Chondrocyte (in vitro differentiated cells): ENCODE data around the gene FBH1. TPM values are rescaled to one million over a fixed set of nuclear protein-coding genes. Genes with fewer than 3 reads are reported as not detected.

ENCODE experiments used
- DNase-seq: peaks from one replicate; pipeline ENCODE4 v3.0.0; 2021; ENCODE audit warnings: mixed read lengths, low spot score
- H3K27ac Mint-ChIP-seq: one replicate; pipeline ENCODE4 v1.8.0; 2021; ENCODE audit warnings: mild to moderate bottlenecking, moderate library complexity, mixed read lengths; ENCODE audit not compliant: unreplicated experiment
- H3K27me3 Mint-ChIP-seq: 2 replicates; pipeline ENCODE4 v1.8.0; 2021; ENCODE audit warnings: low read depth, mixed read lengths
- H3K36me3 Mint-ChIP-seq: 2 replicates; pipeline ENCODE4 v1.8.0; 2021; ENCODE audit warnings: low read depth, mixed read lengths
- H3K4me1 Mint-ChIP-seq: 2 replicates; pipeline ENCODE4 v1.8.0; 2021; ENCODE audit warnings: low read depth, mild to moderate bottlenecking, mixed read lengths
- H3K4me3 Mint-ChIP-seq: one replicate; pipeline ENCODE4 v1.8.0; 2021; ENCODE audit warnings: mild to moderate bottlenecking, moderate library complexity, mixed read lengths; ENCODE audit not compliant: unreplicated experiment
- H3K9me3 Mint-ChIP-seq: 2 replicates; pipeline ENCODE4 v1.8.0; 2021; ENCODE audit warnings: low read depth, mixed read lengths
- CTCF ChIP-seq: fragments of 200-600 bp; sonication (generic); IDR thresholded peaks from 2 replicates; pipeline ENCODE4 v1.5.0; 2021; ENCODE audit warnings: antibody characterized with exemption, mild to moderate bottlenecking, moderate library complexity
- total RNA-seq: library from RNA; stranded (reverse); gene quantifications from 3 replicates; pipeline ENCODE4 v1.2.1, GENCODE V29; 2021

FBH1 gene
- total RNA-seq, 1 donor from 2014 or later: 62.2 TPM

GRCh38 chr10:5897504-5897903, 7.5 kb downstream of the FBH1 start:
- Mint-ChIP-seq H3K27ac (no peak overlapping the region), H3K27me3 (no peaks in the 10 kb centered on the region), H3K9me3 (peaks cover 4% of the 10 kb centered on the region), H3K4me1 (peaks cover 14% of the 10 kb centered on the region), H3K4me3 (no peak overlapping the region), H3K36me3 (peaks cover 13% of the 10 kb centered on the region)
- no peak for TF ChIP-seq CTCF
- no peak for DNase-seq

GRCh38 chr10:5898163-5898562, 8.1 kb downstream of the FBH1 start:
- Mint-ChIP-seq H3K27ac (no peak overlapping the region), H3K9me3 (peaks cover 4% of the 10 kb centered on the region), H3K27me3 (no peaks in the 10 kb centered on the region), H3K4me3 (no peak overlapping the region), H3K36me3 (peaks cover 13% of the 10 kb centered on the region), H3K4me1 (peaks cover 10% of the 10 kb centered on the region)
- no peak for TF ChIP-seq CTCF
- DNase-seq: no peak

GRCh38 chr10:5900247-5900646, 10.2 kb downstream of the FBH1 start:
- Mint-ChIP-seq H3K4me3 (no peak overlapping the region), H3K36me3 (peaks cover 12% of the 10 kb centered on the region), H3K9me3 (peaks cover 4% of the 10 kb centered on the region), H3K27ac (no peak overlapping the region), H3K4me1 (peaks cover 7% of the 10 kb centered on the region), H3K27me3 (no peaks in the 10 kb centered on the region)
- no peak for TF ChIP-seq CTCF
- no peak for DNase-seq

DNA sequence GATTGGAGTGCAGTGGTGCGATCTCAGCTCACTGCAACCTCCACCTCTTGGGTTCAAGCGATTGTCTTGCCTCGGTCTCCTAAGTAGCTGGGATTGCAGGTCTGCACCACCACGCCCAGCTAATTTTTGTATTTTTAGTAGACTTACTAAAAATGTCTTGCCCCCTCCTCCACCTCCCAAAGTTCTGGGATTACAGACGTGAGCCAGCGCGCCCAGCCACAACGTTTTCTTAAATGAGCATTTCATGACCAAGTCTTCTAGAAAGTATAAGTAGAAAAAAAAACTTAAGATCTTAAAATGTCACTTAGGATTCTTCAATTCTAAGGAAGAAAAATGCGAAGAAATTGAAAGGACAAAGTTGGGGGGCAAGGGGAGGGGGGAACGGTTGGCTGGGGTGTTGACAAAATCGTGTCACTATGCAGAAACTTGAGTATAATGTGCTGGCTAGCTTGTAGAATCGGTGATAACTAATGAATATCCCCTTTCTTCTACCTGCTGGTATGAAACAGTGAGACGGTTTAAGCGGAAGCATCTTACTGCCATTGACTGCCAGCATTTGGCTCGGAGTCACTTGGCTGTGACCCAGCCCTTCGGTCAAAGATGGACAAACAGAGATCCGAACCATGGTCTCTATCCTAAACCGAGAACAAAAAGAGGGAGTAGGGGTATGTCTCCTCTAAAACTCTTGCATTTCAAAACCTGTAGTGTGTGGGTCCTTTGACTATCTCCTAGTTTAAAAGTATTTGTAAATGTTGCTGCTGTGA, 12.7 kb downstream of the FBH1 start:
- H3K9me3 Mint-ChIP-seq: peaks cover 4% of the 10 kb centered on the region
- H3K27ac Mint-ChIP-seq: no peak overlapping the region
- H3K4me1 Mint-ChIP-seq: peaks cover 3% of the 10 kb centered on the region
- no peak overlapping the region for H3K4me3 Mint-ChIP-seq
- no peaks in the 10 kb centered on the region for H3K27me3 Mint-ChIP-seq
- no peak for DNase-seq
- H3K36me3 Mint-ChIP-seq: peaks cover 11% of the 10 kb centered on the region
- no peak for TF ChIP-seq CTCF

- no peaks in the 10 kb centered on the region for H3K27me3 Mint-ChIP-seq
- TF ChIP-seq CTCF: no peak
- H3K27ac Mint-ChIP-seq: no peak overlapping the region
- peaks cover 2% of the 10 kb centered on the region for H3K4me1 Mint-ChIP-seq
- DNase-seq: no peak
- no peak overlapping the region for H3K4me3 Mint-ChIP-seq
- no peaks in the 10 kb centered on the region for H3K9me3 Mint-ChIP-seq
- H3K36me3 Mint-ChIP-seq: peaks cover 8% of the 10 kb centered on the region
These were observed 13.5 kb downstream of the FBH1 start for GRCh38 chr10:5903563-5903962.
